Measurements from ENCODE around the gene LLCFC1.

GRCh38 chr7:142917447-142917846, 21.8 kb upstream of the LLCFC1 start:
- TF ChIP-seq CTCF (IDR thresholded peaks at IDR 0.05; ENCODE audit: low read depth, low read length) (no peak), EZH2phosphoT487 (IDR thresholded peaks at IDR 0.05; ENCODE audit: low read depth) (no peak)
